DMS79 treated with DMSO at 0.1 percent for 48 hours (cell line): ENCODE results near the gene NUCKS1.

Experiments
- DNase-seq: peaks from one replicate; lab custom pipeline; 2025; lab: John Stamatoyannopoulos, UW

The NUCKS1 gene

DNA sequence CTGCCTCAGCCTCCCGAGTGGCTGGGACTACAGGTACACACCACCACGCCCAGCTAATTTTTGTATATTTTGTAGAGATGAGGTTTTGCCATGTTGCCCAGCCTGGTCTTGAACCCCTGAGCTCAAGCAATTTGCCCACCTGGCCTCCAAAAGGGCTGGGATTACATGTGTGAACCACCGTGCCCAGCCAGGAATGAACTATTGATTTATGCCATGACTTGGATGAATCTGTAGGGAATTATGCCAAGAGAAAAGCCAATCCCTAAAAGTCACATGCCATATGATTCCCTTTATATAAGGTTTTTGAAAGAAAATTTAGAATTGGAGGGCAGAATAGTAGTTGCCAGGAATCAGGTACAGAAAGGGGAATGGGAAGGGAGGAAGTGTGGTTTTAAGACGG is 50.6 kb downstream of the NUCKS1 start:
- no peak for DNase-seq

DNA sequence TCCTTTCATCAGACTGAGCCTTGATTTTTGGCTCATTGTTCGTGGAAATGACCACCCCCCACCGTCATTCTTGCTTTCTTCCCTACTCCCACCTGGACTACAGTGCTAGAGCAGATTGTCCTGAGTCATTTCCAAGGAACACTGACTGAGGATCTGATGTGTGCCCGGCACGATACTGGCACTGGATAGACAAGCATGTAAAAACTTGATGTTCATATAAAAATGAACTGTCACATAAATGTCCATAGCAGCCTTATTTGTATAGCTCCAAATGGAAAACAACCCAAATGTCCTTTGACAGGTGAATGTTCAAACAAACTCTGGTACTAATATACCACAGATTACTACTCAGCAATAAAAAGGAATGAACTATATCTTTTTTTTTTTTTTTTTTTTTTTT is 51.1 kb downstream of the NUCKS1 start:
- DNase-seq: no peak

DNA sequence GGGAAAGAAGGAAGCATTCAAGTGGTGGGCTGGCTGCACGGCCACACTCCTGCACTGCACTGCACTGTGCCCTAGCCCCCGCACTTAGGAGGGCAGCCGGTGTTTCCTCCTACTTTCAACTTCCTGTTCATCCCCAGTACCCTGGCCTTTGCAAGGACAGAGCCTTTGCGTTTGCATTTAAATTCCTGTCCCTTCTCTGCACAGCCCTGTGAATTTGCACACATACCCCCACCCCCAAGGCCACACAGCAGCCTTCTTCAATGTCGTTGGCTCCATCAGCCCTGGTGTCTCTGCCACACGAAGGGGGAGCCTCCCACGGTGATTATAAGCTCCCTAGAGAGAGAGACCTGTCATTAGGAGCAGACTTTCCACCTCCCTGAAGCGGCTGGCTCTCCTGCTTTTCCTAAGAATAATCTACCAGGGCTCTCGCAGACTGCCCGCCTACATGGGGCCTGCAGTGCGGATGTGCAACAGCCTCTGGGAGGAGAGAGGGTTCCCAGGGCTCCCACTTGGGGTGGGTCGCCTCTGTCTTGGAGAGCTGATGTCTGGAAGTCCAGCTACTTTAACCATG is 56.5 kb downstream of the NUCKS1 start:
- no peak for DNase-seq

DNA sequence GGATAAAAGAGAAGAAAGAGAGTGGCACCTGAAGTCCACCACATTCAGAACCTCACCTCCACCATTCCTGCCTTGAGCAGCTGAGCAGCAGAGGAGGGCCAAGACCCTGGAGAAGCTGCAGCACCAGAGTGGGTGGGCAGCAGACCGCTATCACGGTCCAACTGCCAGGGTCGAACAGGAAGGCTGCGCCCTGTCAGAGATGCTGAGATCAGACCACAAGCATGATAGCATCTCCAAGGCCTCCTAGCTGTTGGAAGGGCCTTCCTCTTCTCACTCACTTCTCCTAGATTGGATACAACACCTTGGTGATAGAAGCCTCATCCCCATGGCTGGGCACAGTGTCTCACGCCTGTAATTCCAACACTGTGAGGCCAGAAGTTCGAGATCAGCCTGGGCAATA is 57.6 kb downstream of the NUCKS1 start:
- DNase-seq: no peak

DNA sequence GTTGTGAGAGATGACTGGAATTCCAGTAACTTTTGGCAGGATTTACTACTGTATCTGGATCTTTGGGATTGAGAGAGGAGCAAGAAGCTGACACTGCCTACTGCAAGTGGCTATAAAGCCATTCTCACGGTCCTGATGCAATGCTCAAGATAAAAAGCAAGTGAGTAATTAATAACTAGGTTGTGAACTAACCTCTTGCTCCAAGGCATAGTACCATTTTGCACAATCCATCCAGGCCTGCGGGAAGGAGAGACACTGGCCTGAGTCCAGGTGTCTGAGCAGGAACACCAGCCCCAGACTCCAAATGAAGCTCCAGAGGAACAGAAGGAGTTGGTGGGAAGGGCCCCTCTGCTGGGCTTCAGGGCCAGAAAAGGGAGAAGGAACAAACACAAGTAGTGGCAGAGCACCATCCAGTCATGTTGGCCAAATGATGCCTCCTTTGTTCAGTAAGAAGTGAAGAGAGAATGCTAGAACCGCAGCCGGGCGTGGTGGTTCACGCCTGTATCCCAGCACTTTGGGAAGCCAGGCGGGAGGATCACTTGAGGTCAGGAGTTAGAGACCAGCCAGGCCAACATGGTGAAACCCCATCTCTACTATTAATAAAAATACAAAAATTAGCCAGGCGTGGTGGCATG is 59.7 kb downstream of the NUCKS1 start:
- DNase-seq: no peak

DNA sequence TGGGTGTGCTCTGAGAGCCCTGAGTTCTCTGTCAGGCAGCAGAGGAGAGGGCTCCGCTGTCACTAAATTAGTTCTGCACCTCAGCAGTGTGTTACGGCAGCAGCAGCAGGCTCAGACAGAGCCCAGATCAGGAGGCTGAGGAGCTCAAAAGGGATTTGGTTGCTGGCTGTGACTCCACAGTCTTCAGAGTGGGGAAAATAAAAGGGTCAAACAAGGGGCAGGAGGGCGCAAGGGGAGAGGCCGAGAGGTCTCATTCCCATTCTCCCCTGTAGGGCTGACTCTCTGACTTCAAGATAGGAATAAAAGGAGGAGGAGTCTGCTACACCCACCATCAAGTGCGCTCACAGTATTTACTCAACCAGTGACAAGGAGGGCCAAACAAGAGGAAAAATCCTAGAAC is 60.5 kb downstream of the NUCKS1 start:
- no peak for DNase-seq

DNA sequence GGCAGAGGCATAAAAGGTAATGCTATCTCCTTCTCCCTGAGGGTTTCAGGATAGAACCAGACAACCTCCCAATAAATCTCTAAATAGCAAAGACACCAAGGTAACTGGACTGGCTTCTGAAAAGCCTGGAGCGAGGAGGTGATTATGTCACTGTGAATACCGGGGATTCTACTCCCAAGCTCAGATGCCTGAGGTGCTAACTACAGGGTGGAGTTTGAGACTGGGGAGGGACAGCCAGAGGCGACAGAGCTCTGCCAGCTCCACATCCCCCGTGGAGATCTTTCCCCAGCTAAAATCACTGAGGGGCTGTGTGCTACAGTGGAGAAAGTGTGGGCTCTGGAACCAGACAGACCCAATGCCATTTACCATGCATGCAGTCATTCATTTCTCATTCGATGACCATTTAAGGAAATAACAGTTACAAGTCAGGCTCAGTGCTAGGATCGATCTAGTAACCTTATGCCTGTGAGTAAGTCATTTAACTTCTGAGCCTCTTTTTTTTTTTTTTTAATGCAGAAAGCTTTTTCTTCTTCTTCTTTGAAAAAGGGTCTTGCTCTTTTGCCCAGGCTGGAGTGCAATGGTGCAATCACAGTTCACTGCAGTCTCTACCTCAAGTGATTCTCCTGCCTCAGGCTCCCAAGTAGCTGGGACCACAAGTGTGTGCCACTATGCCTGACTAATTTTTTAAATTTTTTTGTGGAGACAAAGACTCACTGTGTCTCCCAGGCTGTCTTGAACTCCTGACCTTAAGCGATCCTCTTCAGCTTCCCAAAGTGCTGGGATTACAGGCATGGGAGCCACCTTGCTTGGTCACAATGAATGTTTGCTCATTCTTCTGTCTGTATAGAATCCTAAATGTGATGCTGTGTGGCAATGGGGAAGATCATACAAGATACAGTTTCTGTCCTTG is 61.6 kb downstream of the NUCKS1 start:
- DNase-seq: no peak

DNA sequence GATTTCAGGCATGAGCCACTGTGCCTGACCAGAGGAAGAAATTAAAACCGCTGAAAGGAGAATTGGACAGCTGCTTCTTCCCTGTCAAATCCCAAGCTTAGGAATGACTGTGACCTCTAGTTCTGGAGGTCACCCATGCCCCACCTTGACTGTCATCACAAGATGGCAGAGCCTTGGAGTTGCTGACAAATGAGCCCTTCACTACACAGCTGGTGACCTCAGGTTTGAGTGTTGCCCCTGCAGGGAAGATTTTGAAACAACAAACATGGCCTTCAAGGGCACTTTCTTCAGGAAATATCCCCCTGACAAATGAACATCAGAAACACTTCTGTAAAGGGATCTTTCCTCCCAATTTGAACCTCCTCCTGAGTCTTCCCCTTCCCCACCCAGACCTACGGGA is 62.7 kb downstream of the NUCKS1 start:
- no peak for DNase-seq

DNA sequence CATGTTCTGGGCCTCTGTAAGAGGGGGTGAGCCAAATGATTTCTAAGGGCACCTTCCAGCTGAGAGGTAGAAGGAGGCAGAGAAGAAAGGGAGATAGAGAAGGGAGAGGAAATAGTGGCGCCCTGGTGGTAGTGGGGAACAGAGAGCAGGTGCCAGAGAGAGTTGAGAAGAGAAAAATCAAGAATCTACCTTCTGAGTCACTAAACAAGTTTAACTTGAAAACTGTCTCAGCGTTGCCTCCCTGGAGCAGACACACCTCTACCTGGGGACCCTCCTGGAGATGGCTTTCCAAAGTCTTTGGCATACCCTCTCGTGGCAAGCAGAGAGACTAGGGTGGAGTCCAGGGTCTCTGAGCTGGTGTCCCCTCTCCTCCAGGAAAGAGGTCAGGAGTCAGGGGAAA is 68.6 kb downstream of the NUCKS1 start:
- DNase-seq: no peak

DNA sequence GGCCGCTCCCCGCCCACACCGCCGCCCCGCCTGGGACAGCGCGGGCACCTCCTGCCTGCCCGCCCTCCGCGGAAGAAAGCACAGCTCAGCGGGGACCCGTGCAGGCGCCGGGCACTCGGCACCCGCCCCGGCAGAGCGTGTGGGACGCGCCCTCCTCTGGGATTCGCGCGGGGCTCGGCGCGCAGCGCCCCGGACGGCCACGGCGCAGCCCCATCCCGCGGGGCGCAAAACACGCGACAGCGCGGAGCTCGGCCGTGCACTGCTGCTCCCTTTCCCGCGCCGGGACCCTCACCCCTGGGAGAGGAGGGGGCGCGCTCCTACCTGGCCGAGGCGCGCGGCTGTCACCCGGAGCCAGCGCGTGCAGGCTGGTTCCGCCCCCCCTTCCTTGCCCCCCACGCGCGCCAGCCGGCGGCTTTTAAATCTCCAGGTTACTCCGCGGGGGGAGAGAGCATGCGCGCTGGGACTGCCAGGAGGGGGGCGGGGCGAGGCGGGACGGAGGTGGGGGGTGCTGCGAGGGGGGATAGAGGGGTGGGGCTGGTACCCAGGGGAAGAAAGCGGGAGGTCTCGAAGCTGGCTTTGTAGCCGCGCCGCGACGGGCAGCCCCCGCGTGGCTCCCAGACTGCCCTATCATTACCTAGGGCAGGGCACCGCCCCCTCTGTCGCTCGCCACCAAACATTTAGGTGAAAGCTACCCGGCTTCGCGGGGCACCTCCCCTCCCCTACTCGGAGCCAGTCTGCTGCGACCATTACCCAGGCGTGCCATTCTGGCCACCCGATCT is 69.7 kb downstream of the NUCKS1 start, which contains the start of gene SLC45A3:
SLC45A3 (minus strand) TSS at position 437 of the 779 bp plus-strand sequence. CDS start 15,853 bp downstream, outside the sequence.
- DNase-seq: peak; percentile 55

DNA sequence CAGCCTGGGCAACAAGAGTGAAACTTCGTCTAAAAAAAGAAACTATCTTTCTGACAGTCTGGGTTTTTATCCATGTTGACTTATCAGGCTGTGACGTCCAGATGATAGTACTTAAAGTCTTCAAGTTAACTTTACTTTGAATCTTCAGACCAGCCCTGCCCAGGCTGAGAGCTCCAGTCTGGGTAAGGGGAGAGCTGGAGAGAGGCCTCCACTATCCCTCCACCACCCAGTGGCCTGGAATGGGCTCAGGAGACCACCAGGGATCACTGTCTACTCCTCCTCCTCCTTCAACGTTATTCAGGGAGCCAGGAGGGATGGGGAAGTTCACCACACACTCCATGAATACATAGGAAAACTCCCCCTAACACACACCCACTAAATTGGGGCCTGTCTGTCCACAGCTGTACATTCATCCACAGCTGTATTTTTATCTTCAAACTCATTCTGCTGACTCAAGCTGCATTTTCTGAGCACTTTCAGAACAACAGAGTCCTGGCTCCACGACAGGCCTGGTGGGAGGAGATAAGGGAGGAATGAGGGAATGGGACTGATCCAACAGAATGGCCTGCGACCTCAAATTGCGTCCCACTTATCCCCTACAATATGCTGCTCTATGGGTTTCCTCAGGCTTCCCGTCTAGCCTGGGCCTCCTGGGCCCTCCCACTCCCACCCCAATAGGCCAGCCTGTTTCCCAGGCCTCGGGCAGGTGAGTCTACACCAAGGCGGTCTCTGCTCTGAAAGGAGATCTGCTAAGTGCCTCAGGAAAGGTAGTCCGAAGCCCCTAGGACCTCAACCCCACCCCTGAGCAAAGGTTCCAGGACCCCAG is 71.5 kb downstream of the NUCKS1 start:
- DNase-seq: no peak

DNA sequence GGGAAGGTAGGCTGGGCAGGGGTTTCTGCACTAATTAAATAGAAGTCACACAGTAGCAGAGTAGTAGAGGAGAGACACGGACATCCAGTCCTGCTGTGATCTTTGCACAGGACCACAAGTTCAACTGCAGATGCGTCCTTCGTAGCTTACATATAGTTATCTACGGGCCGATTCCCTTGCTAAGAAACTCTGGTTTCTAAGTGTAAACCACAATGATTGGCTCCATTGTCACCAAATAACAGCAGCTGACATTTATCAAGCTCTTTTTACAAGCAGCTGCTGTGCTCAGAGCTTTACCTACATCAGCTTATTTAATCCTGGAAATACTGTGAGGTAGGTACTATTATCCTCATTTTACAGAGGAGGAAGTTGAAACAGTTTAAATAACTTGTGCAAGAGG is 72.8 kb downstream of the NUCKS1 start:
- no peak for DNase-seq

DNA sequence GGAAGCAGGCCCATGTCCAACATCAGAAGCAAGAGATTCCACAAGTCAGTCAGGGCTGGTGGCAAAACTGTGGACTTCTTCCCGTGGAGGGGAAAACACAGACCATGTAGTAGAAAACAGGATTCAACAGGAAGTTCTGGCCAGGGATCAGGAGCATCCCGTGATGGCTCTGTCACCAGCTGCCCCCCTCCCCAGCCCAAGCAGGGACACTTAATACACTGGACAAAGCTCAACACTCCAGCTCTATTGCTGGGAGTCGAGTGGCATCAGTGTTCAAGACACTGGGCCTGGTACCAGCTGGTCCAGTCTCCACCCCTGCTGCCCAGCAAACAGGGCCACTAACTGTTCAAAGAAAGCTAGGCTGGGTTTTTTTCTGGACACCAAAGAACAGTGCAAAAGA is 73.4 kb downstream of the NUCKS1 start:
- no peak for DNase-seq

DNA sequence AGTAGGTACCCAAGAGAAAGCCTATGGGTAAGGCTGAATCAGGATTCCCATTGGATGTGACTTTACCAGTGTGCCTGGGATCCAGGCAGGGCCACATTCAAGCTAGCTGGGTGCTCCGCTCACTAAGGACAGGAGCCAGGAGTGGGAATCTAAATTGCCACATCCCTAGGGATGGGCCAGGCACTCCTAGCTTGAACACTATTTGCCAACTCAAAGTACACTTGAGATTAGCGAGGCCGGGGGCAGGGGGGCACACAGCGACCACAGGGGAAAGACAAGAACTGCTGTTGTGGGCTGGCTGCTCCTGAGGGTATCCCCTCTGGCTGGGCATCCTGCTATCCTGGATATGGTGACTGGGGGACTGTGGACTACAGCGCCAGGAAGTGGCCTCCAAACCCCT is 74.0 kb downstream of the NUCKS1 start:
- no peak for DNase-seq

DNA sequence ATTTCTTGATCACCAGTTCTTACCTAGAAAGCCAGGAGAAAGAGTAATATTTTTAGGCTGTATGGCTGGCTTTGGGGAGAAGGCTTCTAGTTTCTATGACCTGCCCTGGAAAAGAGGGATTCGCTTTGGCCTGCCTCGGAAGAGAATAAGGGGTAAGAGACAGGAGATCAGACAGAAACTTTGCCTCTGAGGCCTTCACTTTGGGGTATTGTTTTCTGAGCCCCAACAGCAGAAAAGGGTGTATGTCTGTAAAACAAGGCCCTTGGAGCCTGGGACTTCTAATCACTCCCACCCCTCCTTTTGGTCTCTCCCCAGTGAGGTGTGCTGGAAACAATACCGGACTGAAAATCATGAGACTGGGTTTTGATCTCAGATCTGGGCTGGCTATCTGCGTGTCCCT is 74.7 kb downstream of the NUCKS1 start:
- no peak for DNase-seq

DNA sequence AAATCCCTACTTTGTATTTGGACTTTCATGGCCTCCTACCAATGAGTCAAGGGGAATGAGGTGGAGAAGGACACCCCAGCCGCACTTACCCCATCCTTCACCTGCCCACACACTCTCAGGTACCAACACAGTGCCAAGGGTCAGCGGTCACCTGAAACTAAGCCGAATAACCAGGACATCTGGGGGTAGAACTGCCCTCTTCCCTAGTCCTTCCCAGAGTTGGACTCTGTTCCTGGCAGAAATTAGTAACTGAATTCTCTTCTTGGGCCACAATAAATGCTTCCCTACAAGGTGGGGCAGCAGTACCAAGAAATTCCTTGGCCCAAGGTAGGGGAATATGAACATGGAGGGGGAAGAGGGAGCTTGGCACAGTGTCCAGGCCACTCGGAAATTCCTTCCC is 77.0 kb downstream of the NUCKS1 start:
- DNase-seq: no peak

DNA sequence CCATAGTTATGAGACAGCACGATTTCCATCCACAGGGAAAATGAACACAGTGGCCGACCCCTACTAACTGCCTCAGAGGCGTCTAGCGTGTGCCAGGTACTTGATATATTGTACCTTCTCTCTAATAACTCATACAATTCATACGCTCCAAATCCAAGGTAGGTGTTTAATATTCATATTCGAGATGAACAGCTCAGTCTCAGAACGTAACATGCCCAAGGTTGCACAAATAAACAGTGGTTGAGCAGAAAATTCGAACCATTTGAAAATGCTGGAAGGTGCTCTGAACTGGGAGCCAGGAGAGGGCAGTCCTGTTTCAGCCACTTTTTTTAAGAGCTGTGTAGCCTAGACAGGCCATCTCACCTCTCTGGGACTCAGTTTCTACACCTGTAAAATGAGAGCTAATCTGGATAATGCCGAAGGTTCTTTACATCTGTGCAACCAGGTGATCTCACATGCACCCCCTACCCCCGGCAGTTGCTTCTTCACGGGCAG is 77.5 kb downstream of the NUCKS1 start:
- DNase-seq: no peak

DNA sequence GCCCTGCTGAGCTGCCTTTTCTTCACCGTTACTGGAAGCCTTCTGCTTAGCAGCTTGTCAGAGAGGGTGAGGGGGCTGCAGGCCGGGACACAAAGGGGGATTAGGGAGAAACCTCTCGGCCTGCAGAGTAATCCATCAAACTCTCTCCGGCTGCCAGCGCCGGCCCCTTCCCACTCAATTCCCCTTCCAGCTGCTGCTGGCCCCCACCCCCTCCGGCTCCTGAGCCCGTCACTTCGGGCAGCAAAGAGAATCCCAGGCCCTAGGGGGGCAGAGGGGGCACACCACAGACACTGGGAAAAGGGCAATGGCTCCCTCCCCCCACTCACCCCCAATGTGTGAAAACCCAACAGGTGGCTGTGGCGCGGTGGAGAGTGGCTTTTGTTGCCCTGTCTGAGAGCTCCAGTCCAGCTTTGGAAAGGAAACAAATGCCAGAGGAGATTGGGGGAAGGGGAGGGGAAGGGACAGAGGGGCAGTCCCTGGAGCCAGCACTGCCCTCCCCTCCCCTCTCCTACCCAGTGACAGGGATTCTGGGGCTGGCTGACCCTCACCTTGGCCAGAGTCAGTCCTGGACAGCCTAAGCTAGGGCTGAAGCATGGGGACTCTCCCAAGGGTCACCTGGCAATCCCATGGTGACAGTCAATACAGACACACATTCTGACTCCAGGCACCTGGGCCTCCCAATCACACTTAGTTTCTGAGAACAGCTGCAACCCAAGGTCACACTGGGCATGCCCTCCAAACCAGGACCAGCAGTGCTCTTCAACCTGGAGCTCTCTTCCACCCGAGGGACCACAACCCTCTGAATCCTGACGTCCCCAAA is 79.2 kb downstream of the NUCKS1 start:
- no peak for DNase-seq

DNA sequence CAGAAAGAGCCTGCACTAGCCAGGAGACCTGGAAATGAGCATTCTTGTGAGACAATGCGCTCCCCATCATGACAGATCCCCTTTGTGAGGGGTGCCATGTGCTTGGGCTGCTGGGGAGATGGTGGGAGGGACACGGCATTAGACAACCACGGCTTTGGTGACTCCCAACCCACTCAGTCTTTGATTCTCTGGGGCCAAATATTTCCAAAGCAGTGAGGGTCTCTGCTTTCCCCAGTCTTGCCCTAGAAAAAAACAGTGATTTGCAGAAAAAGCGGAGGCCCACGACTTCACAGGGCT is 79.9 kb downstream of the NUCKS1 start:
- no peak for DNase-seq

DNA sequence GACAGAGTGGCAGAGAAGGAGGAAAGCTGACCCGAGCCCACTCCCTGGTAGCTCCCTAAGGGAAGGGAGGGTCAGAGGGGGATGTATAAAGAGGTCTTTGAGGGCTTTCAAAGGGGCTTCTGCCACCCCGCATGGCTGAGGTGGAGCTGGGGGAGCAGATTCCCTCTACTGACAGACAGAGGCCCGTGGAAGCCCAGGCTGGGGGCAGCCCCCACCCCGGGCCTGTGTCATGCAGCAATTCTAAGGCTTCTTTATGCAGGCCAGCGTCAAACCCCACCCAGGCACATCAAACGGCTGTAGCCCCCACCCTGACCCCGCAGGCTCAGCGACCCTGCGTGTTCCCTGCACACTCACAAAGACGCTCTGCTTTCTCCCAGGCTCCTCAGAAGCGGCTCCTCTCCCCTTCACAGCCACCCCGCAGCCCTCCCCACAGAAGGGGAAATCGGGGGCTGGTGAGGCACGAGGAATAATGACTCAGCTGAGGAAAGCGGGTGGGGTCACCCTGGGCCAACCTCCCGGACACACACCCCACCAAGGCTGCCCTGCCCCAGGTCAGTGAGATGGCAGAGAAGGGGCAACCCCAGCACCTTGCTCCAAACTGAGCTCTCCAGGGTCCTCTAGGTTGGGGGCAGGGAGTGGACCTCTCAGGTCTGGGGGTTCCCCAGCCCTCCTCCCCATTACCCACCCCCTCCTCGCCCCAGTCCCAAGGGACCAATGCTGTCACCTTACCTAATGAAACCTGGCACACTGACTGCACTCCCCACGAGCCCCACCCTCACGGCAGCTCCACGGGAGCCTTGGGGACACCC is 80.4 kb downstream of the NUCKS1 start:
- DNase-seq: no peak
